Stimulated activated CD8-positive, alpha-beta memory T cell treated with anti-CD3 and anti-CD28 coated beads, Interleukin-15, amount 100 ng/mL, for 4 hours (primary cell): ENCODE results near the gene CNTD1.
"Not testable (repeated sequence)": the region's sequence is repeated elsewhere in the genome, so short reads cannot be mapped to it uniquely, and the experiment has no call there.

ENCODE experiments used
- DNase-seq, 2 donors: peaks; one replicate each; pipeline ENCODE4 v3.0.0-alpha.2; 2020; ENCODE audit warnings: low read depth in 2 of 2

CNTD1 gene

GRCh38 chr17:42798383-42799380 lies at the start of gene CNTD1, which contains the start of gene COA3:
TSS of gene CNTD1 (plus strand) at chr17:42798861. CDS start at chr17:42799068, 207 bp downstream.
TSS of gene COA3 (minus strand) at chr17:42798704. CDS start at chr17:42798681, 23 bp downstream.
- DNase-seq, result peak; percentile 50 to 52

- DNase-seq, result no peak
Measured at GRCh38 chr17:42748908-42749798, 49.5 kb upstream of the CNTD1 start.

- DNase-seq, result no peak
Measured at GRCh38 chr17:42750739-42751344, 47.8 kb upstream of the CNTD1 start.

GRCh38 chr17:42751628-42752027 lies 47.0 kb upstream of the CNTD1 start:
- no peak for DNase-seq

- no peak for DNase-seq
Measured at GRCh38 chr17:42754782-42755181, 43.9 kb upstream of the CNTD1 start.

GRCh38 chr17:42759982-42760651 lies 38.5 kb upstream of the CNTD1 start:
- DNase-seq, result no peak

- no peak for DNase-seq
Measured at GRCh38 chr17:42760652-42761581, 37.7 kb upstream of the CNTD1 start, which contains the start of gene RAMP2. TSS of gene RAMP2 (plus strand) at chr17:42761227. CDS start at chr17:42761262, 35 bp downstream.

GRCh38 chr17:42761638-42762037 lies 37.0 kb upstream of the CNTD1 start:
- DNase-seq, result no peak

- DNase-seq, result no peak
Measured at GRCh38 chr17:42766124-42766523, 32.5 kb upstream of the CNTD1 start.

- DNase-seq, result no peak
Measured at GRCh38 chr17:42767512-42767911, 31.1 kb upstream of the CNTD1 start.

- not testable (repeated sequence) for DNase-seq
Measured at GRCh38 chr17:42768006-42768405, 30.7 kb upstream of the CNTD1 start.

GRCh38 chr17:42769964-42770363 lies 28.7 kb upstream of the CNTD1 start:
- not testable (repeated sequence) for DNase-seq

GRCh38 chr17:42772945-42773289 lies 25.7 kb upstream of the CNTD1 start:
- DNase-seq, result no peak

GRCh38 chr17:42773290-42774035 lies 25.2 kb upstream of the CNTD1 start, which contains the start of gene VPS25:
TSS of gene VPS25 (plus strand) at chr17:42773449. CDS start at chr17:42773476, 27 bp downstream.
- DNase-seq, result peak; percentile 49 to 51

GRCh38 chr17:42774066-42774745 lies 24.5 kb upstream of the CNTD1 start:
- DNase-seq, result no peak

GRCh38 chr17:42775534-42776098 lies 23.0 kb upstream of the CNTD1 start:
- DNase-seq, result no peak

GRCh38 chr17:42778570-42778969 lies 20.1 kb upstream of the CNTD1 start:
- no peak for DNase-seq

GRCh38 chr17:42779304-42779935 lies 19.2 kb upstream of the CNTD1 start:
- DNase-seq, result no peak
